ENCODE data around the gene SLC17A8.

The SLC17A8 gene

DNA sequence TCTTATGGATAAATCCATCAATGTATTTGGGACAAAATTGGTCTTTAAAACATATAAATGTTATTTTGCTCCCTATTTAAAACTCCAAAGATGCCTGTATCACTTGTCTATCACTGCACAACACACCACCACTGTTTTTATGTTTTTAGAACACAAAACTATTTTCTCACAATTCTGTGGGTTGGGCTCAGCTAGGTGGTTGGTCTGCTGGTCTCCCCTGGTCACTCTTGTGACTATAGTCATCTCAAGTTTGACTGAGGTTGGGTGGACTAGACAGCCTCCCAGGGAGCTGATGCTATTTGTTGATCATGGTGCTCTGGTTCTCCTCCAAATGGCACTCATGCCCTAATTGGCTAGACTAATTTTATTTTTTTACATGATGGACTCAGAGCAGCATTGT lies 77.3 kb downstream of the SLC17A8 start:
- Histone ChIP-seq H4K91ac (ENCODE audit: low read depth, low read length, poor library complexity) (no peak overlapping the region), H3K9me3 (replicated peaks in 1 of 2; ENCODE audit: control insufficient read depth in 2 of 2, insufficient read depth in 1 of 2, low read depth in 1 of 2, low read length in 2 of 2) (no peaks in the 10 kb centered on the region), H2BK5ac (ENCODE audit: low read length) (no peak overlapping the region), H2BK120ac (ENCODE audit: low read depth, low read length) (no peak overlapping the region), H3K14ac (ENCODE audit: low read length) (no peak overlapping the region), H3K4me3 (ENCODE audit: low read length in 2 of 2) (no peak overlapping the region), H2BK12ac (ENCODE audit: low read length) (no peak overlapping the region), H3K9ac (ENCODE audit: low read depth, low read length, poor library complexity) (no peak overlapping the region), H3K27ac (replicated peaks; ENCODE audit: low read length) (no peak overlapping the region), H2AFZ (ENCODE audit: low read length) (no peak overlapping the region), H3K18ac (ENCODE audit: low read length) (no peak overlapping the region), H2AK5ac (ENCODE audit: low read depth, low read length) (no peak overlapping the region), H3K4me2 (ENCODE audit: insufficient read depth, low read length, poor library complexity, severe bottlenecking) (no peak overlapping the region), H2BK15ac (ENCODE audit: low read length) (no peak overlapping the region), H4K8ac (ENCODE audit: low read depth, low read length) (no peak overlapping the region), H3K79me1 (ENCODE audit: low read depth, low read length) (no peaks in the 10 kb centered on the region), H3K36me3 (replicated peaks in 1 of 2; ENCODE audit: control insufficient read depth in 2 of 2, insufficient read depth in 2 of 2, low read length in 2 of 2) (no peaks in the 10 kb centered on the region), H3K23ac (ENCODE audit: low read depth, low read length, poor library complexity) (no peak overlapping the region), H3K4ac (ENCODE audit: low read length) (no peak overlapping the region), H3K27me3 (ENCODE audit: control insufficient read depth in 3 of 3, insufficient read depth in 3 of 3, low read depth in 1 of 3, low read length in 3 of 3) (no peaks in the 10 kb centered on the region), H3K4me1 (ENCODE audit: control insufficient read depth in 2 of 2, insufficient read depth in 1 of 2, low read depth in 1 of 2, low read length in 2 of 2) (no peaks in the 10 kb centered on the region)
- DNase-seq (ENCODE audit: low spot score): no peak

DNA sequence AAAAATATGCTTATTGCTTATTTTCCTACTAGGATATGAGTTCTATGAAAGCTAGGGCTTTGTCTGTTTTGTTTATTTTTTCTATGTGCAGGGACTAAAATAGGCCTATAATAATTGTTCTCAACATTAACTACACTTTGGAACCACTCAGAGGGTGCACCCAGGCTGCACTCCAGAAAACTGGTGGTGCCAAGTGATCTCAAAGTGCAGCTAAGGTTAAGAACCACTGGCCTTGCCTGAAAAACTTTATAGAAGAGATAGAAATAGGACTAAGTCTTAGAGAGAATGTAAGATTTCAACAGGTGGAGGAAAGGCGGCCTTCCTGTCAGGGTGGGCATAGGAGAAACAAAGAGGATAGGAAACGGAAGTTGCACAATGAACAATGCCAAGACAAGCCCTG lies 79.1 kb downstream of the SLC17A8 start:
- Histone ChIP-seq H3K27ac (replicated peaks; ENCODE audit: low read length) (no peak overlapping the region), H3K18ac (ENCODE audit: low read length) (no peak overlapping the region), H3K9me3 (replicated peaks in 1 of 2; ENCODE audit: control insufficient read depth in 2 of 2, insufficient read depth in 1 of 2, low read depth in 1 of 2, low read length in 2 of 2) (no peaks in the 10 kb centered on the region), H2BK15ac (ENCODE audit: low read length) (no peak overlapping the region), H4K8ac (ENCODE audit: low read depth, low read length) (no peak overlapping the region), H2AK5ac (ENCODE audit: low read depth, low read length) (no peak overlapping the region), H3K36me3 (replicated peaks in 1 of 2; ENCODE audit: control insufficient read depth in 2 of 2, insufficient read depth in 2 of 2, low read length in 2 of 2) (no peaks in the 10 kb centered on the region), H3K4me3 (ENCODE audit: low read length in 2 of 2) (no peak overlapping the region), H3K4me2 (ENCODE audit: insufficient read depth, low read length, poor library complexity, severe bottlenecking) (no peak overlapping the region), H2BK120ac (ENCODE audit: low read depth, low read length) (no peak overlapping the region), H2BK12ac (ENCODE audit: low read length) (no peak overlapping the region), H4K91ac (ENCODE audit: low read depth, low read length, poor library complexity) (no peak overlapping the region), H2BK5ac (ENCODE audit: low read length) (no peak overlapping the region), H2AFZ (ENCODE audit: low read length) (no peak overlapping the region), H3K4ac (ENCODE audit: low read length) (no peak overlapping the region), H3K27me3 (ENCODE audit: control insufficient read depth in 3 of 3, insufficient read depth in 3 of 3, low read depth in 1 of 3, low read length in 3 of 3) (no peaks in the 10 kb centered on the region), H3K4me1 (ENCODE audit: control insufficient read depth in 2 of 2, insufficient read depth in 1 of 2, low read depth in 1 of 2, low read length in 2 of 2) (no peaks in the 10 kb centered on the region), H3K9ac (ENCODE audit: low read depth, low read length, poor library complexity) (no peak overlapping the region), H3K23ac (ENCODE audit: low read depth, low read length, poor library complexity) (no peak overlapping the region), H3K14ac (ENCODE audit: low read length) (no peak overlapping the region), H3K79me1 (ENCODE audit: low read depth, low read length) (no peaks in the 10 kb centered on the region)
- no CpG with 5 or more reads among the region's 2 CpGs for WGBS, 2 donors (ENCODE audit: extremely low coverage in 2 of 2, insufficient read length in 2 of 2, insufficient replicate concordance in 1 of 2)
- DNase-seq (ENCODE audit: low spot score): no peak

DNA sequence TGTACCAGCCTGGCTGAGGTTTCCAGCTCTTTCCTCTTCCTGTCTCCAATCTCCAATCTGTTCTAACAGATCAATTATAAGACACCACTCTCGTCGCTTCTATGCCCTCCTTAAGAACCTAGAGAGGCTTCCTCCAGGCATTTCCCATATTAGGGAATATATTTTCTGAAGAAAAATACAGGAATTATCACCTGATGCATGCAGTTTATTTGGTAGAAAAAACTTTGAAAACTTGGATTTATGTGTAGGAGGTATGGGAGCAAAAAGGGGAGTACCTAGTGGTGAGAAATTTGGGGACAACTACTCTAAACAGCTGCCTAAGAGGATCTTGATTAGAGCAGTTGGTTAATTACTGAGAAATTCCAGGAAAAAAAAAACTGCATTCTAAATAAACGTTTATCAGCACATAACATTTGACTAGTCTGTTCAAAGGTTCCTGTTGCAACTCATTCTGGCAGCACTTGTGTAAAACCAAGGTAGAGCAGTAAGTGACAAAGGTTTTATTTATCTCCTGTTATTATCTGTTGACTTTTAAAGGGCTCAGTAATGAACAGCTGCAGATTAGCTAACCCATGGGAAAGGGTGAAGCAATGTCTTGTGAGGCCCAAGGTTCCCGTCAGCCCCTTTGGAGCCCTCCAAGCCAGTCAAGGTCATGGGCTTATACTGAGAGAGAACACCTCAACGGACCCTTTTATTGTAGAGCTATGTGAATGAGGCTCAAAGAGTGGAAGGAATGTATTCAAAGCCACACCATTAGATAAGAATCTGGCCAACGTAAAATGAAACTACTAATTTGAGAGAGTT lies 80.4 kb downstream of the SLC17A8 start:
- Histone ChIP-seq H3K27me3 (ENCODE audit: control insufficient read depth in 3 of 3, insufficient read depth in 3 of 3, low read depth in 1 of 3, low read length in 3 of 3) (no peaks in the 10 kb centered on the region), H3K27ac (replicated peaks; ENCODE audit: low read length) (no peak overlapping the region), H2AK5ac (ENCODE audit: low read depth, low read length) (no peak overlapping the region), H3K18ac (ENCODE audit: low read length) (no peak overlapping the region), H3K79me1 (ENCODE audit: low read depth, low read length) (no peaks in the 10 kb centered on the region), H4K91ac (ENCODE audit: low read depth, low read length, poor library complexity) (no peak overlapping the region), H4K8ac (ENCODE audit: low read depth, low read length) (no peak overlapping the region), H3K4ac (ENCODE audit: low read length) (no peak overlapping the region), H2BK15ac (ENCODE audit: low read length) (no peak overlapping the region), H3K9me3 (replicated peaks in 1 of 2; ENCODE audit: control insufficient read depth in 2 of 2, insufficient read depth in 1 of 2, low read depth in 1 of 2, low read length in 2 of 2) (no peaks in the 10 kb centered on the region), H3K4me3 (ENCODE audit: low read length in 2 of 2) (no peak overlapping the region), H2BK12ac (ENCODE audit: low read length) (no peak overlapping the region), H3K9ac (ENCODE audit: low read depth, low read length, poor library complexity) (no peak overlapping the region), H3K36me3 (replicated peaks in 1 of 2; ENCODE audit: control insufficient read depth in 2 of 2, insufficient read depth in 2 of 2, low read length in 2 of 2) (no peaks in the 10 kb centered on the region), H2AFZ (ENCODE audit: low read length) (no peak overlapping the region), H3K23ac (ENCODE audit: low read depth, low read length, poor library complexity) (no peak overlapping the region), H2BK120ac (ENCODE audit: low read depth, low read length) (no peak overlapping the region), H3K14ac (ENCODE audit: low read length) (no peak overlapping the region), H3K4me1 (ENCODE audit: control insufficient read depth in 2 of 2, insufficient read depth in 1 of 2, low read depth in 1 of 2, low read length in 2 of 2) (no peaks in the 10 kb centered on the region), H2BK5ac (ENCODE audit: low read length) (no peak overlapping the region), H3K4me2 (ENCODE audit: insufficient read depth, low read length, poor library complexity, severe bottlenecking) (no peak overlapping the region)
- WGBS, 2 donors (ENCODE audit: extremely low coverage in 2 of 2, insufficient read length in 2 of 2, insufficient replicate concordance in 1 of 2): no CpG with 5 or more reads among the region's 6 CpGs
- DNase-seq (ENCODE audit: low spot score): no peak

DNA sequence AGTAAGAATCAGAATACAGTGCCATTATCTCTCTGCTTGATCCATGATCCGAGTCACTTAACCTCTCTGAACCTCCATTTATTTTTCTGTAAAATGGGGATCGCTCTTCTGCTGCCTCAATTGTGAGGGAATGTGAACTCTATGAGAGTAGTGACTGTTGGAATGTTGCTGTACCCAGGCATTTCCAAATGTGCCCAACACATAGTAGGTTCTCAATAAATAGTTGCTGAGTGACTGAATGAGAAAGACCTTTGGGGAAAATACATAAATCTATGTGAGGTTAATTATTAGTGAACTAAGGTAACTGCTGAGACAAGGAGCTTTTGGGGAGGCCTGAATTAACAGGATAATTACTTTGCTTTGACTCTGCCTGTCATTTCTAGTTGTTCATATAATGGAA lies 82.9 kb downstream of the SLC17A8 start:
- no peak overlapping the region for H2BK5ac ChIP-seq (ENCODE audit: low read length)
- no peak overlapping the region for H3K9ac ChIP-seq (ENCODE audit: low read depth, low read length, poor library complexity)
- H3K79me1 ChIP-seq (ENCODE audit: low read depth, low read length): no peaks in the 10 kb centered on the region
- no peaks in the 10 kb centered on the region for H3K27me3 ChIP-seq (ENCODE audit: control insufficient read depth in 3 of 3, insufficient read depth in 3 of 3, low read depth in 1 of 3, low read length in 3 of 3)
- H4K8ac ChIP-seq (ENCODE audit: low read depth, low read length): no peak overlapping the region
- no peak overlapping the region for H3K4ac ChIP-seq (ENCODE audit: low read length)
- WGBS, 2 donors (ENCODE audit: extremely low coverage in 2 of 2, insufficient read length in 2 of 2, insufficient replicate concordance in 1 of 2): no CpG with 5 or more reads among the region's 2 CpGs
- no peak overlapping the region for H2BK15ac ChIP-seq (ENCODE audit: low read length)
- H2AFZ ChIP-seq (ENCODE audit: low read length): no peak overlapping the region
- H4K91ac ChIP-seq (ENCODE audit: low read depth, low read length, poor library complexity): no peak overlapping the region
- H3K9me3 ChIP-seq (replicated peaks in 1 of 2; ENCODE audit: control insufficient read depth in 2 of 2, insufficient read depth in 1 of 2, low read depth in 1 of 2, low read length in 2 of 2): no peaks in the 10 kb centered on the region
- no peaks in the 10 kb centered on the region for H3K36me3 ChIP-seq (replicated peaks in 1 of 2; ENCODE audit: control insufficient read depth in 2 of 2, insufficient read depth in 2 of 2, low read length in 2 of 2)
- H3K23ac ChIP-seq (ENCODE audit: low read depth, low read length, poor library complexity): no peak overlapping the region
- no peak for DNase-seq (ENCODE audit: low spot score)
- no peak overlapping the region for H3K14ac ChIP-seq (ENCODE audit: low read length)
- H3K4me1 ChIP-seq (ENCODE audit: control insufficient read depth in 2 of 2, insufficient read depth in 1 of 2, low read depth in 1 of 2, low read length in 2 of 2): no peaks in the 10 kb centered on the region
- no peak overlapping the region for H2AK5ac ChIP-seq (ENCODE audit: low read depth, low read length)
- H3K4me2 ChIP-seq (ENCODE audit: insufficient read depth, low read length, poor library complexity, severe bottlenecking): no peak overlapping the region
- H2BK120ac ChIP-seq (ENCODE audit: low read depth, low read length): no peak overlapping the region
- no peak overlapping the region for H3K27ac ChIP-seq (replicated peaks; ENCODE audit: low read length)
- H3K4me3 ChIP-seq (ENCODE audit: low read length in 2 of 2): no peak overlapping the region
- no peak overlapping the region for H2BK12ac ChIP-seq (ENCODE audit: low read length)
- no peak overlapping the region for H3K18ac ChIP-seq (ENCODE audit: low read length)

All from neuronal stem cell (in vitro differentiated cells).